SU-DHL-6 (cell line): ENCODE data around the gene SLC27A4.

ENCODE experiments used
- H2AFZ ChIP-seq: fragments of 200-600 bp; sonication (generic); 2 replicates; pipeline ENCODE4 v1.6.1; 2014; ENCODE audit warnings: low read depth, mild to moderate bottlenecking, moderate library complexity, mixed read lengths, antibody characterized with exemption, low read length; ENCODE audit not compliant: severe bottlenecking
- H3F3A ChIP-seq: fragments of 200-600 bp; shearing (Covaris generic); 2 replicates; pipeline ENCODE4 v1.6.0; 2016; ENCODE audit warnings: antibody characterized with exemption, mild to moderate bottlenecking; ENCODE audit not compliant: insufficient read depth
- H3K27ac ChIP-seq: fragments of 200-600 bp; sonication (generic); 2 replicates; pipeline ENCODE4 v1.5.1; 2016; ENCODE audit warnings: low read depth, mild to moderate bottlenecking, low read length, moderate library complexity, mixed read lengths
- H3K27me3 ChIP-seq: fragments of 200-600 bp; sonication (generic), shearing (Covaris generic); 2 replicates; pipeline ENCODE4 v1.6.0; 2014; ENCODE audit warnings: mild to moderate bottlenecking, low read length
- H3K36me3 ChIP-seq: fragments of 200-600 bp; sonication (generic); 2 replicates; pipeline ENCODE4 v1.6.1; 2014; ENCODE audit warnings: mild to moderate bottlenecking, low read length, mixed read lengths
- H3K4me2 ChIP-seq: fragments of 300-600, 200-600 bp; shearing (Covaris generic), sonication (generic); 2 replicates; pipeline ENCODE4 v1.6.0; 2014; ENCODE audit warnings: low read length, low read depth, mild to moderate bottlenecking; ENCODE audit not compliant: poor library complexity, severe bottlenecking
- H3K4me3 ChIP-seq: fragments of 200-600 bp; sonication (generic); 2 replicates; pipeline ENCODE4 v1.5.1; 2014; ENCODE audit warnings: antibody characterized with exemption, low read length, mild to moderate bottlenecking, mixed read lengths; ENCODE audit not compliant: insufficient read depth, poor library complexity, severe bottlenecking
- H3K79me2 ChIP-seq: fragments of 200-600 bp; sonication (generic); 2 replicates; pipeline ENCODE4 v1.6.1; 2014; ENCODE audit warnings: mild to moderate bottlenecking, low read length, moderate library complexity; ENCODE audit not compliant: insufficient read depth
- H3K9ac ChIP-seq: fragments of 200-600 bp; sonication (generic); 2 replicates; pipeline ENCODE4 v1.7.0; 2014; ENCODE audit warnings: mild to moderate bottlenecking, low read length
- H3K9me2 ChIP-seq: fragments of 200-600 bp; sonication (generic); replicated peaks from 2 replicates; pipeline ENCODE4 v1.6.1; 2014; ENCODE audit warnings: low read length; ENCODE audit not compliant: insufficient read depth
- H3K9me3 ChIP-seq: fragments of 200-600 bp; sonication (generic); 2 replicates; pipeline ENCODE4 v1.6.1; 2014; ENCODE audit warnings: low read length, mixed read lengths; ENCODE audit not compliant: insufficient read depth
- H4K20me1 ChIP-seq: fragments of 200-600 bp; sonication (generic); 2 replicates; pipeline ENCODE4 v1.6.1; 2014; ENCODE audit warnings: low read depth, mild to moderate bottlenecking, antibody characterized with exemption, low read length, moderate library complexity, mixed read lengths
- EZH2phosphoT487 ChIP-seq: fragments of 200-600 bp; sonication (generic), shearing (Covaris generic); conservative IDR thresholded peaks from 2 replicates; pipeline ENCODE4 v1.6.1; 2018; ENCODE audit warnings: mild to moderate bottlenecking, antibody characterized with exemption, low read length, moderate library complexity, mixed read lengths
- TF ChIP-seq, protein P1 (sequence below): fragments of 200-600 bp; sonication (generic); IDR thresholded peaks from one replicate; pipeline ENCODE4 v1.5.1; 2017; ENCODE audit warnings: antibody characterized with exemption, mild to moderate bottlenecking, low read length, moderate library complexity; ENCODE audit not compliant: insufficient read depth, poor library complexity, severe bottlenecking

The SLC27A4 gene

DNA sequence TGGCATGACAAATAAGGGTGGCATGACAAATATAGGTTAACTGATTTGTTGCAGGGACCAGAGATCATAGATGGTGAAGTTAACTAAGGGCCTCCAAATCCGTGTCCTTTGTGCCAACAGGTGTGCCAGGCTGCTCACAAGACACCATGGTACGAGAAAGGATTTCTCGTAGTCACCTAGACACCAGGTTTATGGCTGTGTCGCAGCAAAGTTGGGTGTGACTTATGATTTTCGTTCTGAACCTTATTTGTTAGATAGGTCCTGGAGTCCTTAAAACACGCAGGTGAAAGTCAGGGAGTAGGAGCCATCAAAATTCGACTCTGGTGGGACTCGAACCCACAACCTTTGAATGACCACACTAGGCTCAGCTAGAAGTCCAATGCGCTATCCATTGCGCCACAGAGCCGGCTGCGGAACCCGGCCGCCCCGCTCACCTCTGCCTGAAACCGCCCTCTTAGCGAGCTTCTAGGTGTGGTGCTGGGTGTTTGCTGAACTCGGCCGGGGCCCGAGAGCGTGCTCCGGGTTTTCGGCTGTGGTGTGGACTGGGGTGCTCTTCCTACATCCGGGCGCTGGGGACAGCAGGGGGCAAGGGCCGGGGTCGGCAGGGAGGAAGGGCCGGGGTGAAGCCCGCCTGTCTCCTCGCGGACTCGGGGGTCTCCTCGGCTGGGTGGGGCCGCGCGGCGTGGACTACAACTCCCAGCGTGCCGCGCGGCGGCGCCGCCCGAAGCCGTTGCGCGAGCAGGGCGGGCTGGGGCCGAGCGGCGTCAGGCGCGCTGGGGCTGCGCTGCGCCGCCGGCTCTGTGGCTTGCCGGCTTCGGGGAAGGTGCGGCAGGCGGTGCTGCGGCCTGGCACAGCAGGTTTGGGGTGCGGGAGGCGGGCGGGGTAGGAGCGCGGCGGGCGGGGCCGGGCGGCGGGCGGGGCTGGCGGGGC is at the start of gene SLC27A4:
TSS of gene SLC27A4 (plus strand) at position 767 of the 930 bp plus-strand sequence. CDS start 2,606 bp downstream, outside the sequence.
- H3K4me3 ChIP-seq, result peak within 1 kb of the TSS; percentile 77
- no peak for TF ChIP-seq EZH2phosphoT487
- TF ChIP-seq, protein P1, sequence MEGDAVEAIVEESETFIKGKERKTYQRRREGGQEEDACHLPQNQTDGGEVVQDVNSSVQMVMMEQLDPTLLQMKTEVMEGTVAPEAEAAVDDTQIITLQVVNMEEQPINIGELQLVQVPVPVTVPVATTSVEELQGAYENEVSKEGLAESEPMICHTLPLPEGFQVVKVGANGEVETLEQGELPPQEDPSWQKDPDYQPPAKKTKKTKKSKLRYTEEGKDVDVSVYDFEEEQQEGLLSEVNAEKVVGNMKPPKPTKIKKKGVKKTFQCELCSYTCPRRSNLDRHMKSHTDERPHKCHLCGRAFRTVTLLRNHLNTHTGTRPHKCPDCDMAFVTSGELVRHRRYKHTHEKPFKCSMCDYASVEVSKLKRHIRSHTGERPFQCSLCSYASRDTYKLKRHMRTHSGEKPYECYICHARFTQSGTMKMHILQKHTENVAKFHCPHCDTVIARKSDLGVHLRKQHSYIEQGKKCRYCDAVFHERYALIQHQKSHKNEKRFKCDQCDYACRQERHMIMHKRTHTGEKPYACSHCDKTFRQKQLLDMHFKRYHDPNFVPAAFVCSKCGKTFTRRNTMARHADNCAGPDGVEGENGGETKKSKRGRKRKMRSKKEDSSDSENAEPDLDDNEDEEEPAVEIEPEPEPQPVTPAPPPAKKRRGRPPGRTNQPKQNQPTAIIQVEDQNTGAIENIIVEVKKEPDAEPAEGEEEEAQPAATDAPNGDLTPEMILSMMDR, result no peak
- peak within 1 kb of the TSS; percentile 65 for H3K9ac ChIP-seq
- H3K9me2 ChIP-seq, result no peaks in the 10 kb centered on the region
- peaks cover 7% of the 10 kb centered on the region; the same call in 1 of the 2 replicates for H3F3A ChIP-seq
- H3K27me3 ChIP-seq, result no peaks in the 10 kb centered on the region
- H2AFZ ChIP-seq, result peak within 1 kb of the TSS; percentile 81
- no peaks in the 10 kb centered on the region for H3K79me2 ChIP-seq
- peak within 1 kb of the TSS; percentile 81 for H3K4me2 ChIP-seq
- no peaks in the 10 kb centered on the region for H3K9me3 ChIP-seq
- H3K27ac ChIP-seq, result peak within 1 kb of the TSS; percentile 41
- no peaks in the 10 kb centered on the region for H4K20me1 ChIP-seq
- no peaks in the 10 kb centered on the region for H3K36me3 ChIP-seq

DNA sequence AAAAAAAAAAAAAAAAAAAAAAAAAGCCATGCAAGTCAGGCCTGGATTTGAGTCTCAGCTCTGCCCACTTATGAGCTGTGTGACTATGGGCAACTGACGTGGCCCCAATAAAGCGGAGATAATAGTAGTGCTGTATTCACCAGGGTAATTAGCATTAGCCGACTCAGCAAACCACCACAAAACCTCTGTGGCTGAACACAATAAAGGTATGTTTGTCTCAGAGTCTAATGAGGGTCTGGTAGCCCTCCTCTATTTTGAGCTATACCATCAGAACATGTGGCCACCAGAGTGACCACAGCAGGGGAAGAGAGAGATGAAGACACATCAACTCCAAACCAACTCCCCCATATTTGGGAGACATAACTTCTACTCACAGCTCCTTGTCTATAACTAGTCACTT is 48.3 kb upstream of the SLC27A4 start:
- Histone ChIP-seq H2AFZ (no peak overlapping the region), H3K36me3 (no peaks in the 10 kb centered on the region), H4K20me1 (no peaks in the 10 kb centered on the region), H3F3A (no peaks in the 10 kb centered on the region), H3K9me3 (no peaks in the 10 kb centered on the region), H3K27ac (no peak overlapping the region), H3K79me2 (no peaks in the 10 kb centered on the region), H3K4me2 (no peak overlapping the region), H3K27me3 (no peaks in the 10 kb centered on the region), H3K9me2 (no peaks in the 10 kb centered on the region), H3K4me3 (no peak overlapping the region), H3K9ac (no peak overlapping the region)
- TF ChIP-seq, protein P1, result no peak
- no peak for TF ChIP-seq EZH2phosphoT487

DNA sequence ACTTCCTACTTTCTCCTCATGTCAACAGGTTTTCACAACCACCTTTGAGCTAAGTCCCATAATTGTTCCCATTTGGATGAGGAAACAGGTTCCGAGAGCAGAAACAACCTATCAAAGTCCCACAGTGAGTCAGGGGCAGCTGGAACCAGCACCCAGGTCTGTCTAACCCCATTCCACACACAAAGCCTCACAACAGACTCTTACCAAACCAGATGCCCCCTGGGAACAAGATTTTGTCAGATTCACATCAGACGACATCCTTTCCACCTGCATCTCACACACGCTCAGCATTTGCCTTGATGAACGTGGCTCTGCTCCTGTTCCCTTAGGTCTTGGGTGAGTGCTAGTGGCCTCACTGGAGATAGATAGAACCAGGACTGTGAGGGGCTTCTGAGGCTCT is 47.2 kb upstream of the SLC27A4 start:
- Histone ChIP-seq H3K27ac (no peak overlapping the region), H3K9me3 (no peaks in the 10 kb centered on the region), H2AFZ (no peak overlapping the region), H4K20me1 (no peaks in the 10 kb centered on the region), H3K9me2 (no peaks in the 10 kb centered on the region), H3K4me3 (no peak overlapping the region), H3K27me3 (no peaks in the 10 kb centered on the region), H3K79me2 (no peaks in the 10 kb centered on the region), H3F3A (no peaks in the 10 kb centered on the region), H3K9ac (no peak overlapping the region), H3K4me2 (no peak overlapping the region), H3K36me3 (no peaks in the 10 kb centered on the region)
- TF ChIP-seq, protein P1, result no peak
- no peak for TF ChIP-seq EZH2phosphoT487
